NCI-H1436 treated with DMSO at 0.1 percent for 48 hours (cell line): ENCODE results near the gene CIT.
"Not testable (repeated sequence)": the region's sequence is repeated elsewhere in the genome, so short reads cannot be mapped to it uniquely, and the experiment has no call there.

Experiments used
- DNase-seq: peaks from one replicate; lab custom pipeline; 2025; lab: John Stamatoyannopoulos, UW

CIT gene

DNA sequence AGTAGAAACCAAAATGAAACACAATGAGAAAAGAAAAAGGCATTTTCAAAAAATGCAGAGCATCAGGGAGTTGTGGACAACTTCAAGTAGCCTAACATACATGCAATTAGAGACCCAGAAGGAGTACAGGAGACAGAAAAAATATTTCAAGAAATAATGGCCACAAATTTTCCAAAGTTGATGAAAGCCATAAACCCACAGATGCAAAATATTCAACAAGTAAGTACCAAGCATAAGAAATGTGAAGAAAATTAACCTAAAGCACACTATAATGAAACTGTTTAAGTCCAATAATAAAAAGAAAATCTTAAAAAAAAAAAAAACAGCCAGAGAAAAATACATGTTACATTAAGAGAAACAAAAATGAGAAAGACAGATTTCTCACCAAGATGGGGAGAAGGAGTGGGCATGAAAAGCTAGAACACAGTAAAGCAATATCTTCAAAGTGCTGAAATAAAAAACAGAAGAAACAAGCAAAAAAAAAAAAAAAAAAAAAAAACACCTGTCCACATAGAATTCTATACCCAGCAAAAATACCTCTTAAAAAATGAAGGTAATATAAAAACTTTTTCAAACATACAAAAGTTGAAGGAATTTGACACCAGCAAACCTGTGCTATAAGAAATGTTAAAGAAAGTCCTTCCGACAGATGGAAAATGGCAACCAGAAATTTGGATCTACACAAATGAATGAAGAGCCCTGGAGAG lies 132.1 kb downstream of the CIT start:
- no peak for DNase-seq

DNA sequence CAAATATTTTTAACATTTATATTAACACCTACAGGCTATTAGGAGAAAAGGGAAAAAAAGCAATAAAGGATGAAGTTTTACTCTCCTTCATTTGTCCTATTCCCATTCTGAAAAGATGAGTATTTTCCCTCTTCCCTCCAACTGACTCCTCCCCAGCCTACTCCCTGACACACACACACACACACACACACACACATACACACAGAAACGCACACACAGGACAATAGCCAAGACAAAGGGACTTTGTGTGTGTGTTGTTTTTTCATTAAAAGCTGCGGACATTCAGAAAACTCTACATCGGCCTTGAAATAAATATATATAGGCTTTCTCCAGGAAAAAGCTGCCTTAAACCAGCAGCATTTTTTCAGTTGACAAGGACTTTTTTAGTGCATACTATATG lies 134.4 kb downstream of the CIT start:
- no peak for DNase-seq

DNA sequence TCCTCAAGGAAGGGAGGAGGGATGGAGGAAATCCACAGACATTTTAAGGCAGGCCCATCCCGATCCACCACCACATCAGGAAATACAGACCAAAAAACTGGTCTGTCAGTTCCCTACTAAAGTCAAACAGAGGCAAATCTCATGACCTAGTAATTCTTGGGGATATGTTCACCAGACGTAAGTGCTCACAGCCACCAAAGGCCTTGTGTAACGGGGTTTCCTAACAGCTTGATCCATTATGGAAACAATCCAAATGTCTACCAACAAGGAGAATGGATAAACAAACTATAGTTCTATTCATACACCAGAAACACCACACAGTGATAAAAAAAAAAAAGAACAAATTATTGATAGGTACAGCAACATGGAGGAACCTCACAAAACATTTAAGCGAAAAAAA lies 136.3 kb downstream of the CIT start:
- no peak for DNase-seq

DNA sequence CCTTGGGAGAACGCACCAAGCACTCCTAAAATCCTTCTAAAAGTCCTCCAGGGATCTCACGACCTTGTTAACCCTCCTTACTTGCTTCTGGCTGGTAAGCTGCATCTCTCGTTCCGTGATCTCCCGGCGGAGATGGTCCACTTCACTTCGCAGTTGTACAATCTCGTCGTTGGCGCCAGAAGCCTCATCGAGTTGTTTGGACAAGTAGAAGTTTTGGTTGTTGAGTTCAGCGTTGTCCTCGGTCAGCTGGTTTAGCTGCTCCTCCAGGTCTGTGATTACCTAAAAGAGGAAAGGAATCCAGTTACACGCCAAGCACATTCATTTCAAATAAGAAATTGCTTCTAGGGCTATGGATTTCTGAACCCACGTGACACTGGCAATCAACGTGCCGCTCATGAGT lies 142.0 kb downstream of the CIT start:
- DNase-seq, result no peak

DNA sequence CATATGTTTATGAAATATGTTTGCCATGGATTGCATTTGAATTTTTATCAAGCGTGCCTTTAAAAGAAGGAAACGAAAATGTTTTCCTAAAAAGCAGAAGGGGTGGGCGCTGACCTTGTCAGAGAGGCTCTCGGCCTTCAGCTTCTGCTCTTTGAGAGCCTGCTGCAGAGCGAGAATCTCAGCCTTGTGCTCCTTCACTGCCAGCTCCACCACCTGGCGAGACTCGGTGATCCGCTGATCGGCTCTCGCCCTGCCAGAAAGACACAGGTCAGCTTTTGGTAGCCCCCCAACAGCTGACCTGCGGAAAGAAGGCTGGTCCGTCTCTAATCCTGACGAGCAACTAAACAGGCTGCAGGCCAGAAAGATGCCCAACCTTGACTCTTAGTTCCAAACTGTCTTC lies 146.7 kb downstream of the CIT start:
- no peak for DNase-seq

DNA sequence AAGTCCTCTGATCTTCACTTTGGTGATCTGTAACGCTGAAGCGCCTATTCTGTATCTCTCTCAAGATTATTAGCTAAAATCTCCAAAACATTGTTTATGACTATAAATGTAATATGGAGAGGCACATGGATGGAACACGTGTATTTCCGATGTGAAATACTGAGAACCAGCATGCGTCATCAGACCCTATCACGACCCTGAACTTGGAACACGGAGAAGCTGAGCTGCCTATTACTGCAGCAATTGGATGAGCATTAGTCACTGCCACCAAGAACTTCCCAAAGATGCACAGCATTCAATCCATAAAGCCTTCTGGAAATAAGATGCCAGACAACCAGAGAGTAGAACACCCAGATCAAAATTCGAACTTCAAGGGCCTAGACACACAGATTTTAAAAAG lies 147.2 kb downstream of the CIT start:
- DNase-seq, result no peak

DNA sequence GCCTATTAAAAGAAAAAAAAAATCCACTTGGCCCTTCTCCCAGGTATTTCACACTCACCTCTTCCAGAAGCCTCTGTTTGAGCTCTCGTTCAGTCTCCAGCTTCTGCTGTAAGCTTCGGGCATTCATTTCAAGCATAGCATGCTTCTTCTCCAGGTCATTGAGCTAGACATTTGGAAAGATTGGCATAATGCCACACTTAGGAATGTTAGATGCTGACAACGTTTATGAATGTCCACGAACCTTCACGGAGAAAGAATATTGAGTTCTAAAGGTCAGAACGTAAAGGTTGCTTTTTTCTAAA lies 148.7 kb downstream of the CIT start:
- no peak for DNase-seq

DNA sequence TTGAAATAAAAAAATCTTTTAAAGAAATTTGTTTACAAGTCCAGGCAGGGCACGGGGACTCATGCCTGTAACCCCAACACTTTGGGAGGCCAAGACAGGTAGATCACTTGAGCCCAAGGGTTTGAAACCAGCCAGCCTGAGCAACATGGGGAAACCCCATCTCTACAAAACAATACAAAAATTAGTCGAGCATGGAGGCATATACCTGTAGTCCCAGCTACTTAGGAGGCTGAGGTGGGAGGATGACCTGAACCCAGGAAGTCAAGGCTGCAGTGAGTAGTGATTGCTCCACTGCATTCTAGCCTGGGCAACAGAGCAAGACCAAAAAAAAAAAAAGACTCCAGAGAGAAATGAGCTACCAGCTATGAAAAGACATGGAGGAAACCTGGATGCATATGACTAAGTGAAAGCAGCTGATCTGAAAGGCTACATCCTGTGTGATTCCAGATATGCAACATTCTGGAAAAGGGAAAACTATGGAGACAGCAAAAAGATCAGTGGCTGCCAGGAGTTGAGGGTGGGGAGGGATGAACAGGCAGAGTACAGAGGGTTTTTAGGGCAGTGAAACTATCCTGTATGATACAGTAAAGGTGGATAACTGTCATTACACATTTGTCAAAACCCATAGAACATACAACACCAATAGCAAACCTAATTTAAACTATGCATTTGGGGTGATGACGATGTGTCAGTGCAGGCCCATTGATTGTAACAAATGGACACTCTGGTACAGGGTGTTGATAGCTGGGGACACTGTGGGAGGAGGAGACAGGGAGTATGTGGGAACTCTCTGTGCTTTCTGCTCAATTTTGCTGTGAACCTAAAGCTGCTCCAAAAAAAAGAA lies 149.3 kb downstream of the CIT start:
- no peak for DNase-seq

DNA sequence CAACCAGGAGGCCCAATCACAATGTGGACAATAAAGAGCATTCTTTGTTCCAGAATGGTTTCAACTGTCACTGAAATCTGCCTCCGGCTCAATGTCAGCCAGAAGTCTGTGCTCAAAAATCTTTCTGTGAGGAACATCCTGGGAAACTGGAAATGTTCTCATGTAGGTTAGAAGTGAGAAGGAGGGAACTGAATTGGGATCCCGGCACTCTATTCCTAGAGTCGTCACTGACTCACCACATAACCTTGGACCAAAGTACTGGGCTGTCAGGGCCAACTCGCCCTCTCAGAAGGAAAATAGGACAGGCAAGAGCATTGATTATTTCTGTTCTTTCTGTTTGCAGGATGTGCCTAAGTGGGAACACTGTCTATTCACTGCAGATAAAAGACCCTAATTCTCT lies 151.6 kb downstream of the CIT start:
- no peak for DNase-seq

DNA sequence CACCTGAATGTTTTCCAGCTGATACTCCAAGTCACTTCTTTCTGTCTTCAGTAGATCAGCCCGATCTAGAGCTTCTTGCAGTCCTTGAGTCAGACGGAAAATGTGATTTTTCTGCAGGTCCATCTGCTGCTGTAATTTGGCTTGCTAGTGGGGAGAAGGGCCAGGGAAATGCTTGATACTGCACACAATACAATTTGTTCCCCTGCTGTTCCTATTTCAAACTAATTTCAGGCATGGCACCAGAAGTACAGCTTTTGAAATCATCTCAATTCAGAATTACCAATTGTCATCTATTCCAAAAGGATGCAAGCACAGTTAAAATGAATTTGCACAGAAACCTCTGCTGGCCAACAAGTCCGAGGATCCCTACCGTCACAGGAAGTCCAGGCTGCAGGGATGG lies 155.8 kb downstream of the CIT start:
- no peak for DNase-seq

DNA sequence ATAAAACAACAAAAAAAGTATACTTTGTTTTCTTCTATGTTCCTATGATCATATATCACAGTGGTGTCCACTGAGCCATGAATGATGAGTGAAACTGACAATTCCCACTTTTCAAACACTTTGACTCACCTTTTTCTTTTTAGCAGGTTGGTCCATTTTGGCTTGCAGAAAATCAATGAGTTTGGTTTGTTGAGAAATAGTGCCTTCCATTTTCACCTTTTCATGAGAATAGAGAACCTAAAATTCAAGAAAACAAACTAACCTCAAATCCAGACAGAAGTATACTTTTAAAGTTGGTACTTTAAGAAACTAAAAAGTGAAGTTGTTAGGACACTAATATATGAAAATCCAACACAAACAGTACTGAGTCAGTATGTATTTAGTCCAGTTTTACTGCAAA lies 156.8 kb downstream of the CIT start:
- no peak for DNase-seq

DNA sequence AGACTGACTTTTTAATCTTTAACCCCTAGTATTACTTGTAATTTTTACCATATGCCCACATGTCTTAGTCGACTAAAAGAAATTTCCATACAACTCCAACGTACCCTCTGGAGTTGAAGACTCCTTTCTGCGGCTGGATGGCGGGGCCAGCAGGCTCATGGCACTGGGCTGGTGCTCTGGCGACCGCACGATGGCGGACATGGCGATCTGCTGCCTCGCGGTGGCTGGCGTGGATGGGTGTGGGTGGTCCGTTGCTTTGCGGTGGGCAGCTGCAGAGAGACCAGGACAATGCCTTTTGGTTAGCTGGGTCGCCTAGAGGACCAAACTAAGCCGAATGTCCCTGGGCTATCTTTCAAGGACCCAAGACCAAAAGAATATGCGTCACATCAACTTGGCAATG lies 159.0 kb downstream of the CIT start:
- DNase-seq, result no peak

DNA sequence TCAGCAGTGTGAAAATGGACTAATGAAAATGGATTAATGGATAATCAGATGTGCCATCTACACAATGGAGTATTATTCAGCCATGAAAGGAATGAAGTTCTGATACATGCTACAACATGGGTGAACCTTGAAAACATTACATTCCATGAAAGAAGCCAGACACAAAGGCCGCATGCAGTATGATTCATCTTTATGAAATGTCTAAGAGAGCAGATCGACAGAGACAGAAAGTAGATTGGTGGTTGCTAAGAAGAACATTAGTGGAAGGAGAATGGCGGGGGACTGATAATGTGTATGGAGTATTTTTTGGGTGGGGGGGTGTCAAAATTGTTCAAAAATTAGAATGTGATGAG lies 161.9 kb downstream of the CIT start:
- DNase-seq, result no peak

DNA sequence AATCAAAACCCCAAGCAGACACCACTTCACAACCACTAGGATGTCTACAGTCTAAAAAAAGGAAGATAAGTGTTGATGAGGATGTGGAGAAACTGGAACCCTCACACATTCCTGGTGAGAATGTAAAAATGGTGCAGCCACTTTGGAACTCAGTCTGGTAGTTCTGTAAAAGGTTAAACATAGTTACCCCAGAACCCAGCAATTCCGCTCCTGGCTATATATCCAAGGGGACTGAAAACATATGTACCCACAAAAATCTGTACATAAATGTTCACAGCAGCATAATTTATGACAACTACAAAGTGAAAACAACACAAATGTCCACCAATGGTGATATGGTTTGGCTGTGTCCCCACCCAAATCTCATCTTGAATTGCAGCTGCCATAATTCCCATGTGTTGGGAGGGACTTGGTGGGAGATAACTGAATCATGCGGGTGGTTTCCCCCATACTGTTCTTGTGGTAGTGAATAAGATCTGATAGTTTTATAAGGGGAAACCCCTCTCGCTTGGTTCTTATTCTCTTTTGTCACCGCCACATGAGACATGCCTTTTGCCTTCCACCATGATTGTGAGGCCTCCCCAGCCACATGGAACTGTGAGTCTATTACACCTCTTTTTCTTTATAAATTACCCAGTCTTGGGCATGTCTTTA lies 162.4 kb downstream of the CIT start:
- DNase-seq, result no peak

DNA sequence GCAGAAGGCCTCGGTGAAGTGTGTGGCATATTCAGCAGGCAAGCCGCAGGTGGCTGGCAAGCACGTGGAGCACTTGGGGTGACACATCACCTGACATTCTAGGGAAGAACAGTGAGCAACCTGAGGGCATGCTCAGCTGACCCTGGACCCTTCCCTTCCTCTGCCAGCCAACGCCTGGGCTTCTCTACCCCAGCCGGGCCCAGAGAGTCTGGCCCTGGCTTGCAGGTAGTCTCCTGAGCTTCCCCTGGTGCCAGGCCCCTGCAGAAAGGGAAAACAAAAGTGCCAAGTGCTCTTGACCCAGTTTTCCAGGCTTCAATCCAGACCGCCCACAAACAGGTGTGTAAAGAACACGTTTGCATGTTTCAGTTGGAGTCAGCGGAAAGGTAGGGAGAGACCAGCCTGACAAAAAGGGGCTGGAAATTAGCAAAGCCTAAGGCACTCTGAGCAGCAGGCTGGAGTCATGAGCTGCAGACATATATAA lies 163.5 kb downstream of the CIT start:
- DNase-seq, result no peak

DNA sequence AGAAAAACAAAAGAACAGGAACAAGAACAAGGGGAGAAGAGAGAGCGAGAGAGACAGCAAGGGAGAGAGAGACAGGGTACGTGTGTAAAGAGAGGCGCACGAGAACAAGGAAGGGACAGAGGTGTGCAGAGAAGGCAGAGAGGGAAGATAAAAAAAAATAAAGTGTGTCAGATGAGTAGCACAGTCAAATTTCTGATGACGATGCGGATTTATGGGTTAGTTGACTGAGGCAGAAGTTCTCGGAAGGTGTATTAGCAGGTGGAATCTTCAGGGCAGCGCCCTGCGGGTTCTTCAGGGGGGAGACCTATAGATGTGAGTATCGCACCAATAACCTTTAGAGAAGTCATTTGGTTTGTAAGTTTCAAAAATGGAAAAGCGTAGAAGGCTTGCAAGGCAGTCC lies 164.4 kb downstream of the CIT start:
- no peak for DNase-seq

DNA sequence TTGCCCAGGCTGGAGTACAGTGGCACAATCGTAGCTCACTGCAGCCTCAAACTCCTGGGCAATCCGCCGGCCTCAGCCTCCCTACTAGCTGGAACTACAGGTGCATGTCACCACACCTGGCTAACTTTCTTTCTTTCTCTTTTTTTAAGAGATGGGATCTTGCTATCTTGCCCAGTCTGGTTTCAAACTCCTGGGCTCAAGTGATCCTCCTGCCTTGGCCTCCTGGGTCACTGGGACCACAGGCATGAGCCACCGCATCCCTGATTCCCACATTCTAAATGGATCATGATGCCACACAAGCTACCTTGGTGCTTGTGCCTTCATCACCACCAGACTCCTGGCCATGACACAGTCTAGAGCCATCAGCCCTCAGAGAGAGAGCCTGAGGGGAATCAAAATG lies 165.4 kb downstream of the CIT start:
- no peak for DNase-seq

DNA sequence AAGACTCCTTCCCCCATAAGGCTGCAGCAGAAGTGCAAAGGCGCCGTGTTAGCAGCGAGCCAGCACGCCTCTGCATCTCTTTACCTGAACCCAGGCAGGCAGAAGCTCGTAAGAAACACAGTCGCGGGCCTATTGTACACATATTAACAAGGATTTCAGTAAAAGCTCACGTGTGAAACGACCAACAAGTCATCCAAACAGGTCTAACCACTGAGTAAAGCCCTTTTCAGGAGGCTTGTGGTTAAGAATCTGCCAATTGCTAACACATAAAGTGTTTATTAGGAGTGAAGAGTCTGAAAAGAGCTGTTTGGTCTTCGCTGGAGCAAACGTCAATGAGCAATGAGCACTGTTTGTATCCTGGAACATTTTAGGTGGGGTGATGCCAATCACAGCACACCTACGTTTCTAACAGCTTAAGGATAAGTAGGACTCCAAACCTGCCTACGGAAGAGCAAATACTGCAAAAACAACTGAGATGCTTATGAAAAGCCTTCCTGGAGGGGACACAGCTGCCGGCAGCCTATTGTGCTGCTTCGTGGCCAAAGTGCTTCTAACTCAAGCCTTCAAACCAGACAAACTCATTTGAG lies 166.1 kb downstream of the CIT start:
- DNase-seq, result no peak

DNA sequence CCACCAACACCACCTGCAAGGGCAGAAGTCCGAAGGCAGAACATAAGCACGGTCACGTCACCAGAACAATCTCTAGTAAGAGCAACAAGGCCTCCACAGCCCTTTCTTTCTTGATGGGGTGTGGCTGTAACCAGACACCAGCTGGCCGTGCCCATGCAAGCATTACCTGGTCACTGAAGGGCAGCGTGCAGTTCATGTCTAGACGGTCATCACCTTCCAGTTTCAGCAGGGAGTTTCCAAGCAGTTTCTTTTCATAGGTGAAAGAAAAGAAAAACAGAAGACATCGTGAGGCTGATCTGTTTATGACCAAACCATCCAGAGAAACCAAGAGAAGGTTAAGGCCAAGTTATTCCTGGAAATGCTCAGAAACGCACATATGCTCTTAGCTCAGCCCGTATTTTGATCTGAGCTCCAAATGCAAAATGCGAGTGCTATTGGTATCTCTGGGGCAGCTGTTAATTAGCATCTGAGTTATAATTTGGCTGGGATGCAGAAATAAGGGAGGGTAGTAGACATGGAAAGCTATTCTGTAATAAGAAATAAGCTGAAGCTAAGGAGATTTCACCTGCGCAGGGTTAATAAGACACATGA lies 166.7 kb downstream of the CIT start:
- DNase-seq, result no peak

DNA sequence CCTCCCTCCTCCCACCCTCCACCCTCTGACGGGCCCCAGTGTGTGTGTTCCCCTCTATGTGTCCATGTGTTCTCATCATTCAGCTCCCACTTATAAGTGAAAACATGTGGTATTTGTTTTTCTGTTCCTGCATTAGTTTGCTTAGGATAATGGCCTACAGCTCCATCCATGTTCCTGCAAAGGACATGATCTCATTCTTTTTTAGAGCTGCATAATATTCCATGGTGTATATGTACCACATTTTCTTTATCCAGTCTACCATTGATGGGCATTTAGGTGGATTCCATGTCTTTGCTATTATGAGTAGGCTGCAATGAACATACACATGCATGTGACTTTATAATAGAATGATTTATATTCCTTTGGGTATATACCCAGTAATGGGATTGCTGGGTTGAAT lies 170.7 kb downstream of the CIT start:
- not testable (repeated sequence) for DNase-seq

DNA sequence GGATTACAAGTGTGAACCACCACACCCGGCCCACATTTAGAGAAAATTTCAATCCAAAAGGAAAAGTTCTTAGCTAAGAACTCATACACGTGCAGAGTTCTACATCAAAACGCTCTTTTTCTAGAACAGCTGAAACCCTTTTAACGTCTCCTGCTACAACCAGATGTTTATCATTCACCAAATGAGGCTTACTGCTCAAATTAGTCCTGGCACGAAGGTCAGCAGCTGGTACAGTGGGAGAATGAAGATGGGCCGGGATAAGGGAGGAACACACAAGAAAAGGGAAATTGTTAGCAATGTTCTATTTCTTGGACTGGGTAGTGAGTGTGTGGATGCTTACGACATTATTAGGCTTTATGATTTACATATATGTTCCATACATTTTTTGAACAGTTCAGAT lies 171.9 kb downstream of the CIT start:
- no peak for DNase-seq

DNA sequence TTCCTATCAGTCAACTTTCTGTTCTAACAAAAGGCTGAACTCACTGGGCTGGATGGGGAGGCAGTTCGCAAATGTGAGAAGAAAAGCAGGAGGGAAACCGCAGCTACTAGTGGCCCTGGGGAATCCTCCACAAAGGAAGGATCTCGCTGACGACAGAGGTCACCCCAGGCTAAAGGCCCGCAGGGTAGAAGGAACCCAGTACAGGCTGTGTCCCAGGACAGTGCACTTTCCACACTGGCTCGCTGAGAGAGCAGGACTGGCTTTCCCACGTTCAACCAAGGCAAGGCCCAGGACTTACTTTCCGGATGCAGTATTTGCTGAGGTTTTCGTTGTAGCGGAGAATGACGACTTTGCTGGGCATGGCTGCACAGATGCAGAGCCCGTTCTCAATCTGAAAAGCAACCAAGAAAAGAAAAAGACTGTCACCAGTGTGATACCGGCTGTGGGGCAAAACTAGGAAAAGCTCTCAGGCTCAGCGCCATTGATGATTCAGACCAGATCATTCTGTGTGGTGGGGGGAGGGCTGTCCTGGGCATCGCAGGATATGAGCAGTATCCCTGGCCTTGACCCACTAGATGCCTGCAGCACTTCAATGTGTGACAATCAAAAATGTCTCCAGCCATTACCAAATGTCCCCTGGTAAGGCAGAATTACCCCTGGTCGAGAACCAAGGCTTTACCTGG lies 172.9 kb downstream of the CIT start:
- no peak for DNase-seq
